ENCODE data around the gene USP15.

DNA sequence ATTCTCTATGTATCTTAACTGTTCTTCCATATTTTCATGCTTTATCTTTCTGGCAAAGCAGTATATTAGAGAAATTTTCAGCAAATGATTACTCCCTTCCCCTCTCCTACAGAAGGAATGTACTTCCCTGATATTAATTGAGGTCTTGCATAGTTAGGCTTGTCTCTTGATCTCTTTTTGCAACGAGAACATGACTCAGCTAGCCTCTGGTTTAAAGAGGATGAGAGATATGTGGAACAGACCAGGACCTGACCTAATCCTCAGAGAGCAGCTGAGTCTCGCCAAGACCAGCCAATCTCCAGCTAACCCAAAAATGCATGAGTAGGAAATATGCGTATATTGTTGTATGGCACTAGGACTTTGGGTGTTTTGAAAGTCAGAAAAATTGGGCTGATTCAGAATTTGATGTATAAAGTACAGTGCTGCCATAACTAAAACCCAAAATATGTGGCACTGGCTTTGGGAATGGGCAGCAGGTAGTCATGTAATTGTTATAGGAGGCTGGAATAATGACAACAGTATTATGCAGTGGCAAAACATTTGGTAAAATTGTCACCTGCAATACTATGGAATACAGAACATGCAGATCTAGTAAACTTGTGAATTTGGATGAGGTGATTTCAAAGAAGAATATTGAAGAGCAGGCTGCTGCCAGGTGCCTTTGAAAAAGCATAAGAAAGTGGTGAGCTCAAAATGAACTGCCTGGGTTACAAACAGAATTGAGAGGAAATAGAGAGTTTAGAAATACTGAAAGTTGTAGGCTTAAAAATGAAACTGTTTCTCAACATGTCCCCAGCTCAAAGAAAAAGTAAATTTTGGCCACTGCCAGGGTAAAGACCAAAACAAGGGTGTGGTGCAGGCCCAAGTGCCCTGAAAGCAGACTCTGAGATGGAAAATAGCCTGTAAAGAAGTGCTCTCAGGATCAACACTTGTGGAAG is 9.3 kb upstream of the USP15 start:
- TF ChIP-seq CTCF (IDR thresholded peaks at IDR 0.05) (no peak), POLR2A (IDR thresholded peaks at IDR 0.05) (no peak)
